ENCODE results near the gene HECTD1.
"Not testable (repeated sequence)": the region's sequence is repeated elsewhere in the genome, so short reads cannot be mapped to it uniquely, and the experiment has no call there.

HECTD1 gene

DNA sequence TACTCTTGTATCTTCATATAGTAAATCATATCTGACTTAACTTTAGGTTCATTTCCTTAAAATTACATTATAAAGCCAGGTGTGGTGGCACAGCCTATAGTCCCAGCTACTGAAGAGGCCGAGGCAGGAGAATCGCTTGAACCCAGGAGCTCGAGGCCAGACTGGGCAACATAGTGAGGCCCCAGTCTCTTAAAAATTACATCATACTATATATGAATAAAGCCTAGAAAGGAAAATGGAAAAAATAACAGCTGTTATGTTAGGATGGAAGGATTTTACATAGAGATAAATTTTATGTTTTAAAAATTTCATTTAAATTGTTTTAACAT, 4.2 kb downstream of the HECTD1 start:
- TF ChIP-seq, protein P1, sequence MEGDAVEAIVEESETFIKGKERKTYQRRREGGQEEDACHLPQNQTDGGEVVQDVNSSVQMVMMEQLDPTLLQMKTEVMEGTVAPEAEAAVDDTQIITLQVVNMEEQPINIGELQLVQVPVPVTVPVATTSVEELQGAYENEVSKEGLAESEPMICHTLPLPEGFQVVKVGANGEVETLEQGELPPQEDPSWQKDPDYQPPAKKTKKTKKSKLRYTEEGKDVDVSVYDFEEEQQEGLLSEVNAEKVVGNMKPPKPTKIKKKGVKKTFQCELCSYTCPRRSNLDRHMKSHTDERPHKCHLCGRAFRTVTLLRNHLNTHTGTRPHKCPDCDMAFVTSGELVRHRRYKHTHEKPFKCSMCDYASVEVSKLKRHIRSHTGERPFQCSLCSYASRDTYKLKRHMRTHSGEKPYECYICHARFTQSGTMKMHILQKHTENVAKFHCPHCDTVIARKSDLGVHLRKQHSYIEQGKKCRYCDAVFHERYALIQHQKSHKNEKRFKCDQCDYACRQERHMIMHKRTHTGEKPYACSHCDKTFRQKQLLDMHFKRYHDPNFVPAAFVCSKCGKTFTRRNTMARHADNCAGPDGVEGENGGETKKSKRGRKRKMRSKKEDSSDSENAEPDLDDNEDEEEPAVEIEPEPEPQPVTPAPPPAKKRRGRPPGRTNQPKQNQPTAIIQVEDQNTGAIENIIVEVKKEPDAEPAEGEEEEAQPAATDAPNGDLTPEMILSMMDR (IDR thresholded peaks at IDR 0.05; ENCODE audit: borderline replicate concordance, insufficient read depth, low read depth, low read length) = no peak
- no peak overlapping the region for H3K4me3 ChIP-seq (ENCODE audit: low read depth, low read length)

DNA sequence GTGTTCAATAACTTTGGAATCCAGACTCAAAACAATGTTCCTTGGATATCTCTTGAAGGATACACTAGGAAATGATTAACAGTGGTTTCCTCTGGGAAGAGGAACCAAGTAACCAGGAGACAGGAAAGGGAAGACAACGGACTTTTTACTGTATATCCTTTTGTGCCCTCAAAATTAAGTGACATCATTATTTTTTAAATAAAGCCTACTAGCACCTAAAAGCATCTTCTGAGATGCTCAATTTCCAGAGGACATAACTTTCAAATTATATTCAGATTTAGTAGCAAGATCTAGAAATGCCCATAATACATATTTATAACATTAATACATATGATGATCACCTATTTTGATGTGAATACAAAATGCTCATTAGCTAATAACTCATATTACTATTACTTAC, 6.5 kb downstream of the HECTD1 start:
- no peak overlapping the region for H3K4me3 ChIP-seq (ENCODE audit: low read depth, low read length)
- TF ChIP-seq, protein P1 (IDR thresholded peaks at IDR 0.05; ENCODE audit: borderline replicate concordance, insufficient read depth, low read depth, low read length) = no peak

DNA sequence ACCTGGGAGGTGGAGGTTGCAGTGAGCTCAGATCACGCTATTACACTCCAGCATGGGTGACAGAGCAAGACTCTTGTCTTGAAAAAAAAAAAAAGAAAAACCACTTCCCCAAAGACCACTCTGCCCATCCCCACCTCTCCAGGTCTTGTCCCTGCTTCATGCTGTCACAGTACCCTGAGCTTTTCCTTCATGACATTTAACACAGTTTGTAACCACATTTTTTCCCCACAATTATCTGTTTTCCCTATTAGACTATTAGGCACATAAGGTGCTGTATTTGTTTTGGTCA, 6.9 kb downstream of the HECTD1 start:
- TF ChIP-seq, protein P1 (IDR thresholded peaks at IDR 0.05; ENCODE audit: borderline replicate concordance, insufficient read depth, low read depth, low read length) = no peak

DNA sequence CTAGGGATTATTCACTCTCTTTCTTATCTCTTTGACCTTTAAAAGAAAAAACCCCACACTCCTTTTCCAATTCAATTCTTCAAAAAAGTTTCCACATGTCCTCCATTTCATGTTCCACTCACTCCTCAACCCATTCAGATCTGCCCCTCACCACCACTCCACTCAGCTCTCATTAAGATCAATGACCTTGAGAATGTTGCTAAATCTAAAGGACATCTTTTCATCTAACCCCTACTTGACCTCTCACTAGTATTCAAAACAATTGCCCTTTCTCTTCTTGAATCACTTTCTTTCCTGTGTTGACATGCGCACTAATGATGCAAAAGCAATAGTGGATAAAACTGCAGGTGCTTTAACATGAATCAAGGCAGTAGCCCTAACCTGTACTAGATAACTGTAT, 9.9 kb downstream of the HECTD1 start:
- H3K4me3 ChIP-seq (ENCODE audit: low read depth, low read length) = no peak overlapping the region
- TF ChIP-seq, protein P1 (IDR thresholded peaks at IDR 0.05; ENCODE audit: borderline replicate concordance, insufficient read depth, low read depth, low read length) = no peak

More for the DNA sequence above, 6.9 kb downstream of the HECTD1 start:
- H3K4me3 ChIP-seq (ENCODE audit: low read depth, low read length) = no peak overlapping the region

- no peak overlapping the region for H3K4me3 ChIP-seq (ENCODE audit: low read depth, low read length)
- TF ChIP-seq, protein P1 (IDR thresholded peaks at IDR 0.05; ENCODE audit: borderline replicate concordance, insufficient read depth, low read depth, low read length) = no peak
Observed at GRCh38 chr14:31196839-31197492, 10.6 kb downstream of the HECTD1 start.

DNA sequence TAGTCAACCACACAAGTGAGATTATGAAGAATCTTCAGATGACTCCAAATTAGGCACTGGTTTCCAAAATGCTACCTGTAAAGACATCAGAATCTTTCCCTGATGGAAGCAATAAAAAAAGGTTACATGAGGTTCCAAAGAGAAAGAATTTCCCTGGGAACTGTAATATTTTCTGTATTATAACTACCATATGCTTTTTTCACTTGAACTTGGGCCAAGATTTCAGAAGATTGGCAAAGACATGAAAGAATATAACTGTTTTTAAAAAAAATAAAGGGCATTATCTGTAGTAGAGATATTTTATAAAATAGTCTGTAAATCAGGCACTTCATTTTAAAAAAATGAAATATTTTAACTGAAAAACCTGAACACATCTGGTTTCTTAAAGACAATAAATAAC, 12.9 kb downstream of the HECTD1 start:
- TF ChIP-seq, protein P1 (IDR thresholded peaks at IDR 0.05; ENCODE audit: borderline replicate concordance, insufficient read depth, low read depth, low read length) = no peak

GRCh38 chr14:31194095-31194494, 13.5 kb downstream of the HECTD1 start:
- H3K4me3 ChIP-seq (ENCODE audit: low read depth, low read length) = no peak overlapping the region
- TF ChIP-seq, protein P1 (IDR thresholded peaks at IDR 0.05; ENCODE audit: borderline replicate concordance, insufficient read depth, low read depth, low read length) = no peak

More for the DNA sequence above, 12.9 kb downstream of the HECTD1 start:
- H3K4me3 ChIP-seq (ENCODE audit: low read depth, low read length) = no peak overlapping the region

DNA sequence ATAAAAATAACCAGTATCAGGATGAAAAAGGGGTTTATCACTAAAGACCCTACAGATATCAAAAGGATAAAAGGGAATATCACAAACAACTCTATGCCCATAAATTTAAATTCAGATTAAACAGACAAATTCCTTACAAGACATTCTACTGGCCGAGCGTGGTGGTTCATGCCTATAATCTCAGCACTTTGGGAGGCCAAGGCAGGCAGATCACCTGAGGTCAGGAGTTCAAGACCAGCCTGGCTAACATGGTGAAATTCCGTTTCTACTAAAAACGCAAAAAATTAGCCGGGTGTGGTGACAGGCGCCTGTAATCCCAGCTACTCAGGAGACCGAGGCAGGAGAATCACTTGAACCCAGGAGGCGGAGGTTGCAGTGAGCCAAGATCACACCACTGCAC, 15.0 kb downstream of the HECTD1 start:
- H3K4me3 ChIP-seq (ENCODE audit: low read depth, low read length) = not testable (repeated sequence)
